H7 (cell line): ENCODE data around the gene TSPAN3. TPM values are rescaled to one million over a fixed set of nuclear protein-coding genes. Genes with fewer than 3 reads are reported as not detected.

Experiments used
- DNase-seq: peaks from one replicate; pipeline ENCODE4 v3.0.0; 2012
- H3K27me3 ChIP-seq: 2 replicates; pipeline ENCODE4 v1.6.0; 2011; ENCODE audit warnings: mild to moderate bottlenecking, low read length; ENCODE audit not compliant: control insufficient read depth, insufficient read depth
- H3K36me3 ChIP-seq: replicated peaks from 2 replicates; pipeline ENCODE4 v1.5.1; 2011; ENCODE audit warnings: low read length; ENCODE audit not compliant: control insufficient read depth, insufficient read depth
- H3K4me3 ChIP-seq: 2 replicates; pipeline ENCODE4 v1.5.1; 2011; ENCODE audit warnings: low read depth, mild to moderate bottlenecking, control low read depth, low read length, moderate library complexity; ENCODE audit not compliant: insufficient read depth
- total RNA-seq: library from RNA; depleted of rRNA; stranded (reverse); fragments of >200 nt; shearing (Covaris generic); gene quantifications from 2 replicates; pipeline ENCODE4 v1.2.3, GENCODE V29; 2014

Gene TSPAN3
- total RNA-seq, 1 experiment from 2014 or later, result 153 TPM

GRCh38 chr15:77052556-77052955 lies 18.4 kb downstream of the TSPAN3 start:
- no peak for DNase-seq
- Histone ChIP-seq H3K4me3 (no peak overlapping the region), H3K36me3 (no peaks in the 10 kb centered on the region), H3K27me3 (no peaks in the 10 kb centered on the region)

DNA sequence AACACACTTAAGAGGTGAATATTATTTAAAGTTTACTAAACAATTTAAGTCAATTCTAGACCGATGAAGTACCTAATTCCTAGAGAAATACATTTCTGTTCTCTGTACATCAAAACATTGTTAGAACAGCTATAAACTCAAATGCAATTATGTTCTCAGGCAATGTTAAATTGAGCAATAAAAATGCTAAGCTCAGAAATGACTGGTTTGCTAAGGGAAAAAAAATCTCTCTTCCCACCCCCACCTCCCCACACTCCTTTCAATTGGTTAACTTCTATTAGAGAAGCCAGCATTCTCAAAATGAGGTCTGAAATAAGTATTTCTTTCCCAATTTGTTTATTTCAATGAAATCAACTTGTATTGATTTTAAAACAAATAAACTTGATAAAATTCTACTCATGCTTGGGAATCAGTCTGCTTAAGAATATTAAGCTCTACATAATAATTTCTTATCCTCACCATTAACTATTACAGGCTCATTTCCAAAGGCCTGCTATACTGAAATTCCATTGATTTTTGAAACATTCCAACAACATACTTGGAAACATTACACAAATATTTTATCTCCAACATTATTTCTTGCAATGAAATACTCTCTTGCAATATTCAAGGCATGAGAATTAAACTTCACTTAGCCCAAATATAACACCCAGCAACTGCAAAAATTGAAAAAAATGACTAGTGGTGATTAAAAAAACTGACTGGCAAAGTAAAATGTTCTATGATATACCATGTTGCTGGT lies 22.6 kb downstream of the TSPAN3 start:
- Histone ChIP-seq H3K4me3 (no peak overlapping the region), H3K27me3 (no peaks in the 10 kb centered on the region), H3K36me3 (peaks cover 8% of the 10 kb centered on the region)
- DNase-seq, result no peak

DNA sequence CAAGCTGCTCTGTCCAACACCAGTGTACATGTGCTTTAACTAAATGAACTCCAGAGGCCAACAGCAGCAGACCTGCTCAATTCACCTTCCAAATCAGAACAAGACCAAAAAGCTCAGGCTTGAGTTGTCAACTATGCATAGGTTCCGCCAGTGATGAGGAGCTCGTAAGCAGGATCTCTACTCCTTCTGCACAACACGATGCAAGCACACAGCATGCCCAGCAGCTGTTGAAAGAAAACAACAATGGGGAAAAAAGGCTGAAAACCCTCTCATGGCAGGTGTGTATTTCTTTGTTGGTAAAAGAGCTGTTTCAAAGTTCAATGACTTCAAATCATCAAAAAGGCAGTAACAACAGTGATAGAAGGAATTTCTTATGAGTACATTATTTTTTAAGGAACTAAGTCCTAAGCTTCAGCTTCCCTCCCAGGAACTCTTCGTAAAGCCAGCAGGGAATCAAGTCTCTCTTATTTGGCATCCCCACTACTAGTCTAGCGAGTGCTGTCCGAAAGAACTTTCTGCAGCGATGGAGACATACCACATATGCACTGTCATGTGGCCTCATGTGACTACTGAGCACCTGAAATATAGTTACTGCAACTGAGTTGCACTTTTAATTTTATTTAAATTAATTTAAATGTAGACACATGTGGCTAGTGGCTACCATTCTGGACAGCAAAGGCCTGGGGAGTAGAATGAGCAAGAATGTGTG lies 24.1 kb downstream of the TSPAN3 start:
- Histone ChIP-seq H3K27me3 (no peaks in the 10 kb centered on the region), H3K36me3 (peaks cover 8% of the 10 kb centered on the region), H3K4me3 (no peak overlapping the region)
- DNase-seq, result no peak

- DNase-seq, result no peak
- Histone ChIP-seq H3K4me3 (no peak overlapping the region), H3K36me3 (peaks cover 8% of the 10 kb centered on the region), H3K27me3 (no peaks in the 10 kb centered on the region)
Measured at GRCh38 chr15:77045985-77046384, 24.9 kb downstream of the TSPAN3 start.

DNA sequence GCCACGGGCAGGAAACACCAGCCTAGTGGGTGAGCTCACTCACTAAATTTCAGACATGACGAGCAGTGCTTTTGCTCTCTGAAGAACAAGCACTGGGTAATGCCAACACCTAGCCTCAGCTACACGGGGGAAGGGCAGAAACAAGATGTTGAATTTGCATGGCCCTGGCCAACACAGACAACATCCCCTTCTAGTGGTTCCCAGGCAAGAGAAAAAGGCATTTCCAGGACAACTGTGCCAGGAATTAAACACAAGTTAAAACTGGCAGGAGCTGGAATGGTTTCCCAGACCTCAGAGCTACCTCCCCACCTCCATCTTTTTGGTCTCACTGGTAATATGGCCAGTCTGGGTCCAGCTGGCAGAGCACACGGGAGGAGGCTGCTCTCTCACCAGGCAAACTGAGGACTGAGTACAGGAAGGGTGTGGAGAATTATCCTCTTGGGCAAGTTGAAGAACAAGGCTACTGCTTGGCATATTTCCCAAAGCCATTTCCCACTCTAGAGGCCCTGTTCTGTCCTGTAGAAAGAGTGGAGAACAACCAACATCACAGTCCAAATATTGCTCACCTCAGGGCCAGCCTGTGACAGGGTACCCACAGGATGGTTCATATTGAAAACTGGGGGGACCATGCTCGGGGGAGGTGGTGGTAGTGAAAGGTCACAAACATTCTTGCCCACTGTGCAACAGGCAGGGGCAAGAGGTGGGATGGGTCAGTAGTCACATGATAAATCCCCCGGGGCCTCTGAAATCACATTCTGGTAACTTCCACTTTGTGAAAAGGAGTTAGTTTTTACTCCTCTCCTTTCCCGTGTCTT lies 26.5 kb downstream of the TSPAN3 start:
- no peaks in the 10 kb centered on the region for H3K27me3 ChIP-seq
- no peak overlapping the region for H3K4me3 ChIP-seq
- no peak for DNase-seq
- peaks cover 8% of the 10 kb centered on the region for H3K36me3 ChIP-seq

- no peaks in the 10 kb centered on the region for H3K27me3 ChIP-seq
- peaks cover 8% of the 10 kb centered on the region for H3K36me3 ChIP-seq
- no peak for DNase-seq
- H3K4me3 ChIP-seq, result no peak overlapping the region
Measured at GRCh38 chr15:77042955-77043920, 27.7 kb downstream of the TSPAN3 start.

DNA sequence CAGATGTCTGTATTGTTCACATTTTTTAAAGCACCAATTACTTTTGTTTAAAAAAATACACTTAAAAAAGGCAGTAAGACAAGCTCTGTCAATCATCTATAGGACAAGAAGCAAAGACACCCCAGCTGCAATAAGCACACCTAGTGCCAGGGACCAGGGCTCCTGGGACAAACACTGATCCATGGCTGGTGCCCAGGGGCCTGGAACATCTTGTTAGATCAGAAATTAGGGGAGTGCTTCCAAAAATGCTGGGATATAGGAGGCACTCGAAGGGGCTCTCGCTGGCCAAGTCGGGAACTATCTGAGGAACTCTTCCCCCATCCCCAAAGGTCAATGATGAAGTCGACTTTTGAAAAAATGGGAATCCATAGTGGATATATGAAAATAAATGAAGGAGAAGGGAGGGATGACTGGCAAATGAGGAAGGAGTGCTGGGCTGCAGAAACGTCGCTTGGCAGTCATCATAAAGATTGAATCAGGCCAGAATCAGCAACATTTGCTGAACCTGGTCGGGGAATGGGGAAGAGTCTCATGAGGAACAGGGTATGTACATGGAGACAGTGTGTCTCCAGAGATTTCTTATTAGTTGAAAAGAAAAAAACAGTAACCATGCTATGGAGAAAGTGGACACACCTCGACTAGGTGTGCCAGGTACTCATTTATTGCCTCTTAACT lies 28.5 kb downstream of the TSPAN3 start:
- no peak for DNase-seq
- H3K27me3 ChIP-seq, result no peaks in the 10 kb centered on the region
- no peak overlapping the region for H3K4me3 ChIP-seq
- peaks cover 8% of the 10 kb centered on the region for H3K36me3 ChIP-seq

- Histone ChIP-seq H3K4me3 (no peak overlapping the region), H3K36me3 (peaks cover 2% of the 10 kb centered on the region; the same call in 1 of the 2 replicates), H3K27me3 (no peaks in the 10 kb centered on the region)
- DNase-seq, result no peak
Measured at GRCh38 chr15:77040673-77041072, 30.2 kb downstream of the TSPAN3 start.

- DNase-seq, result no peak
- Histone ChIP-seq H3K4me3 (no peak overlapping the region), H3K27me3 (no peaks in the 10 kb centered on the region), H3K36me3 (peaks cover 2% of the 10 kb centered on the region; the same call in 1 of the 2 replicates)
Measured at GRCh38 chr15:77039848-77040247, 31.1 kb downstream of the TSPAN3 start.

GRCh38 chr15:77039217-77039533 lies 31.7 kb downstream of the TSPAN3 start:
- DNase-seq, result no peak
- Histone ChIP-seq H3K4me3 (no peak overlapping the region), H3K36me3 (0 out of 2 replicates have a peak, but pooled peaks cover 2% of the 10 kb centered on the region), H3K27me3 (no peaks in the 10 kb centered on the region)

- no peaks in the 10 kb centered on the region for H3K27me3 ChIP-seq
- H3K36me3 ChIP-seq, result no peaks in the 10 kb centered on the region
- H3K4me3 ChIP-seq, result no peak overlapping the region
- no peak for DNase-seq
Measured at GRCh38 chr15:77038312-77039216, 32.3 kb downstream of the TSPAN3 start.

DNA sequence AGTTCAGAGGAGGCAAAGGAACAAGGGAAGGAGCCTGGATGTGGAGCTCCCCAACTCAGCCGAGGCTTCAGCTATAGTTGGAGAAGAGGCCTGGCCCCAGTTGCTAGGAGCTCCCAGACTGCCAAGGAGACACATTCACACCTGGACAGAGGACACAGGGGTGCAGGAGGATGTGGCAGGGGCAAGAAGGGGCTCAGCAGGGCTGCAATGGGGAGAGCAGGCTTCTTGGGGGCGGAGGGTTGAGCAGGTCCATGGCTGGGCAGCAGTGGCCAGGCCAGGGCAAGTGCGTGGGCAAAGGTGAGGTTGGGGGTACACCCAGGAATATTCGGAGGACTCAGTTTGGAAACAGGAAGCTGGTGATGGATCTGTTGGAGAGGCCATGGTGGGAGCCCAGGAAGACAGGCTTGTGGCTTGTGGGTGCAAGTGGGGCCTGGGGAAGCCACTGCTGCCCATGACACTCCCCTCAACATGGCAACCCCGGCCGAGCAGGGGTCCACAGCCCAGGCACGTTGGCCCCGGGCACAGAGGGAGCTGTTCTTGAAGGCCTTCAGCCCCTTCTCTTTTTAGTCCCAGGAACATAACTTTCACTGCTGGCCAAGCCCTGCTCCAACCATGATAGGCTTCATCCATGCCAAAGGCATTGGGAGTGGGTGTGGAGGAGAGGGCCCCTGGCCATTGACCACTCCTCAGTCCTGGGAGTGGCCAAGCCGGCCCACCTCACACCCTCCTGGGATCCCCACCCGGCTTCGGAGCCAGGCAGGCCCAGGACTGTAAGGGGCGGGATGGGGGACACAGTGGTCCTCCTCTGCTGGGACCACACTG lies 33.3 kb downstream of the TSPAN3 start:
- Histone ChIP-seq H3K36me3 (no peaks in the 10 kb centered on the region), H3K4me3 (no peak overlapping the region), H3K27me3 (no peaks in the 10 kb centered on the region)
- peak; percentile 53 for DNase-seq
